HepG2 (cell line): Measurements from ENCODE around the gene TPRG1.

Experiments used
- BCL3 ChIP-seq: sonication (generic); formaldehyde crosslinking; IDR thresholded peaks from 2 replicates; pipeline ENCODE4 v1.5.1; 2020; ENCODE audit warnings: mild to moderate bottlenecking, missing genetic modification reagents, moderate library complexity
- CHD4 ChIP-seq: fragments of 200-600 bp; sonication (generic); IDR thresholded peaks from 2 replicates; pipeline ENCODE4 v1.7.0; 2017; ENCODE audit warnings: mild to moderate bottlenecking, low read length, borderline replicate concordance
- CTCF ChIP-seq: sonication (generic); formaldehyde crosslinking; IDR thresholded peaks from 2 replicates; pipeline ENCODE4 v1.5.0; 2020; ENCODE audit warnings: mild to moderate bottlenecking, missing genetic modification reagents, moderate library complexity
- MAF1 ChIP-seq: sonication (generic); formaldehyde crosslinking; IDR thresholded peaks from 2 replicates; pipeline ENCODE4 v1.5.0; 2020; ENCODE audit warnings: missing genetic modification reagents, borderline replicate concordance
- MLLT10 ChIP-seq: sonication (generic); formaldehyde crosslinking; IDR thresholded peaks from 2 replicates; pipeline ENCODE4 v1.4.0; 2020; ENCODE audit warnings: missing genetic modification reagents
- POLR2A ChIP-seq, 2 experiments: IDR thresholded peaks; 2 replicates each; pipeline ENCODE4 v1.6.1; 2011; ENCODE audit warnings: low read depth in 2 of 2, low read length in 2 of 2, mild to moderate bottlenecking in 1 of 2, moderate library complexity in 1 of 2; ENCODE audit not compliant: insufficient read depth in 1 of 2
- SMAD1 ChIP-seq: sonication (generic); formaldehyde crosslinking; IDR thresholded peaks from 2 replicates; pipeline ENCODE4 v1.4.0; 2020; ENCODE audit warnings: missing genetic modification reagents, low read depth, mild to moderate bottlenecking, borderline replicate concordance
- TBX3 ChIP-seq: fragments of 450-650 bp; IDR thresholded peaks from 2 replicates; pipeline ENCODE4 v1.6.1; 2017; ENCODE audit warnings: antibody characterized with exemption, mild to moderate bottlenecking, inconsistent platforms, borderline replicate concordance
- TERF1 ChIP-seq: sonication (generic); formaldehyde crosslinking; IDR thresholded peaks from 2 replicates; pipeline ENCODE4 v1.8.0; 2022; ENCODE audit warnings: mild to moderate bottlenecking, missing genetic modification reagents, moderate library complexity
- ZBTB2 ChIP-seq: sonication (generic); formaldehyde crosslinking; IDR thresholded peaks from 2 replicates; pipeline ENCODE4 v1.8.0; 2022; ENCODE audit warnings: low read depth, missing genetic modification reagents
- ZNF777 ChIP-seq: sonication (generic); formaldehyde crosslinking; IDR thresholded peaks from 2 replicates; pipeline ENCODE4 v1.4.0; 2020; ENCODE audit warnings: missing genetic modification reagents

GRCh38 chr3:189144645-189145044 is 27.1 kb upstream of the TPRG1 start:
- TF ChIP-seq SMAD1 (CRISPR knock-in tag) (no peak), MAF1 (CRISPR knock-in tag) (no peak), MLLT10 (CRISPR knock-in tag) (no peak), TERF1 (CRISPR knock-in tag) (no peak), POLR2A (IDR thresholded peaks at IDR 0.05; ENCODE audit: insufficient read depth in 1 of 2, low read depth in 2 of 2, low read length in 2 of 2) (no peak), CTCF (CRISPR knock-in tag) (peak; percentile 51), BCL3 (CRISPR knock-in tag) (no peak), TBX3 (no peak), CHD4 (no peak), ZBTB2 (CRISPR knock-in tag) (no peak), ZNF777 (CRISPR knock-in tag) (no peak)
